Smooth muscle cell (in vitro differentiated cells): ENCODE data around the gene PALD1. TPM values are rescaled to one million over a fixed set of nuclear protein-coding genes. Genes with fewer than 3 reads are reported as not detected.

ENCODE experiments used
- DNase-seq: peaks from one replicate; lab custom pipeline; 2025; ENCODE audit not compliant: unreplicated experiment; lab: John Stamatoyannopoulos, UW
- H2AFZ ChIP-seq: fragments of 200-600 bp; sonication (generic); 2 replicates; pipeline ENCODE4 v1.6.0; 2016; ENCODE audit warnings: antibody characterized with exemption, low read depth, mild to moderate bottlenecking
- H3F3A ChIP-seq: fragments of 200-600 bp; sonication (generic); 2 replicates; pipeline ENCODE4 v1.6.0; 2017; ENCODE audit warnings: antibody characterized with exemption, low read depth
- H3K27ac ChIP-seq: fragments of 200-600 bp; sonication (generic); 2 replicates; pipeline ENCODE4 v1.5.1; 2016; ENCODE audit warnings: low read depth, mild to moderate bottlenecking
- H3K27me3 ChIP-seq: fragments of 200-600 bp; sonication (generic); 2 replicates; pipeline ENCODE4 v1.6.1; 2016; ENCODE audit warnings: low read depth, mild to moderate bottlenecking
- H3K36me3 ChIP-seq: fragments of 200-600 bp; sonication (generic); 2 replicates; pipeline ENCODE4 v1.5.1; 2016; ENCODE audit warnings: low read depth
- H3K4me1 ChIP-seq: fragments of 200-600 bp; sonication (generic); 2 replicates; pipeline ENCODE4 v1.5.1; 2016; ENCODE audit warnings: low read depth
- H3K4me2 ChIP-seq: fragments of 200-600 bp; sonication (generic); 2 replicates; pipeline ENCODE4 v1.6.0; 2016; ENCODE audit warnings: mild to moderate bottlenecking
- H3K4me3 ChIP-seq: fragments of 200-600 bp; sonication (generic); 2 replicates; pipeline ENCODE4 v1.5.1; 2016; ENCODE audit warnings: mild to moderate bottlenecking
- H3K79me2 ChIP-seq: fragments of 200-600 bp; sonication (generic); 2 replicates; pipeline ENCODE4 v1.6.0; 2016; ENCODE audit warnings: low read depth, mild to moderate bottlenecking
- H3K9ac ChIP-seq: fragments of 200-600 bp; sonication (generic); 2 replicates; pipeline ENCODE4 v1.6.0; 2016; ENCODE audit warnings: low read depth
- H3K9me3 ChIP-seq: fragments of 200-600 bp; sonication (generic); replicated peaks from 2 replicates; pipeline ENCODE4 v1.5.1; 2016; ENCODE audit warnings: low read depth
- H4K20me1 ChIP-seq: fragments of 200-600 bp; sonication (generic); 2 replicates; pipeline ENCODE4 v1.6.0; 2016; ENCODE audit warnings: low read depth
- WGBS: methylation state at CpG from one replicate; pipeline ENCODE4 v1.1.7; 2016; ENCODE audit warnings: low lambda C conversion rate; 5-methylcytosine and 5-hydroxymethylcytosine counted together
- polyA plus RNA-seq: library from polyadenylated mRNA; unstranded; fragments of >200 nt; fragmentation: Nextera tagmentation; extraction: Ambion mirVana; gene quantifications from 2 replicates; pipeline ENCODE4 v1.2.1, GENCODE V29; 2016
- total RNA-seq: library from RNA; depleted of rRNA; stranded (reverse); fragments of >200 nt; gene quantifications from 2 replicates; pipeline ENCODE4 v1.2.3, GENCODE V29; 2014
- TF ChIP-seq, protein P1 (sequence below): fragments of 200-600 bp; sonication (generic); IDR thresholded peaks from 2 replicates; pipeline ENCODE4 v1.5.1; 2017; ENCODE audit warnings: borderline replicate concordance, mild to moderate bottlenecking, antibody characterized with exemption; ENCODE audit not compliant: insufficient read depth, poor library complexity, severe bottlenecking

PALD1 gene
- total and polyA plus RNA-seq, 2 experiments from 2014 or later, result 1.4 to 2.2 TPM

DNA sequence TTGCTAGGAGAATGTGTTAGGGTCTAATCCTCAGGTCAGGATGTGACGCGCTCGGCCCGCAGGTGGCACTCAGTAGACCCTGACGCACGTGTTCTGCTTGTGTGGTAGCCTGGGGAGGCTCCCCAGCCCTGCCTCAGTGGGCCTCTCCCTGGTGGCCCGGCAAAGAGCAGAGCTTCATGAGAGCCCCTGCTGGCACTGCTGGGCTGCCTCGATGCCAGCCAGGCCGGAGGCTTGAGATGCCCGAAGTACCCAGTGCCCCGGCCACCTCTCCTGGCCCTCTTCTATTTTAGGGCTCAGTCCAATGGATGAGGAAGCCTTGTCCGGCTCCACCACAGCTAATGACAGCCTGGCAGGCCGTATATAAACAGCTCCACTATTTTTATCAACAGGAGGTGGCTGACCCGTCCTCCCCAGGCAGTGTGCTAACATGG is 82.0 kb downstream of the PALD1 start:
- H4K20me1 ChIP-seq, result no peaks in the 10 kb centered on the region
- 88% methylated on average over 14 of the region's 14 CpGs for WGBS
- H3K9ac ChIP-seq, result no peak overlapping the region
- no peak overlapping the region for H3K4me3 ChIP-seq
- no peak for DNase-seq
- no peaks in the 10 kb centered on the region for H3K9me3 ChIP-seq
- TF ChIP-seq, protein P1, sequence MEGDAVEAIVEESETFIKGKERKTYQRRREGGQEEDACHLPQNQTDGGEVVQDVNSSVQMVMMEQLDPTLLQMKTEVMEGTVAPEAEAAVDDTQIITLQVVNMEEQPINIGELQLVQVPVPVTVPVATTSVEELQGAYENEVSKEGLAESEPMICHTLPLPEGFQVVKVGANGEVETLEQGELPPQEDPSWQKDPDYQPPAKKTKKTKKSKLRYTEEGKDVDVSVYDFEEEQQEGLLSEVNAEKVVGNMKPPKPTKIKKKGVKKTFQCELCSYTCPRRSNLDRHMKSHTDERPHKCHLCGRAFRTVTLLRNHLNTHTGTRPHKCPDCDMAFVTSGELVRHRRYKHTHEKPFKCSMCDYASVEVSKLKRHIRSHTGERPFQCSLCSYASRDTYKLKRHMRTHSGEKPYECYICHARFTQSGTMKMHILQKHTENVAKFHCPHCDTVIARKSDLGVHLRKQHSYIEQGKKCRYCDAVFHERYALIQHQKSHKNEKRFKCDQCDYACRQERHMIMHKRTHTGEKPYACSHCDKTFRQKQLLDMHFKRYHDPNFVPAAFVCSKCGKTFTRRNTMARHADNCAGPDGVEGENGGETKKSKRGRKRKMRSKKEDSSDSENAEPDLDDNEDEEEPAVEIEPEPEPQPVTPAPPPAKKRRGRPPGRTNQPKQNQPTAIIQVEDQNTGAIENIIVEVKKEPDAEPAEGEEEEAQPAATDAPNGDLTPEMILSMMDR, result no peak
- no peaks in the 10 kb centered on the region for H3K27me3 ChIP-seq
- no peak overlapping the region for H2AFZ ChIP-seq
- no peak overlapping the region for H3K27ac ChIP-seq
- H3K4me1 ChIP-seq, result peaks cover 3% of the 10 kb centered on the region
- H3F3A ChIP-seq, result peaks cover 13% of the 10 kb centered on the region
- no peaks in the 10 kb centered on the region for H3K36me3 ChIP-seq
- no peak overlapping the region for H3K4me2 ChIP-seq
- H3K79me2 ChIP-seq, result no peaks in the 10 kb centered on the region

DNA sequence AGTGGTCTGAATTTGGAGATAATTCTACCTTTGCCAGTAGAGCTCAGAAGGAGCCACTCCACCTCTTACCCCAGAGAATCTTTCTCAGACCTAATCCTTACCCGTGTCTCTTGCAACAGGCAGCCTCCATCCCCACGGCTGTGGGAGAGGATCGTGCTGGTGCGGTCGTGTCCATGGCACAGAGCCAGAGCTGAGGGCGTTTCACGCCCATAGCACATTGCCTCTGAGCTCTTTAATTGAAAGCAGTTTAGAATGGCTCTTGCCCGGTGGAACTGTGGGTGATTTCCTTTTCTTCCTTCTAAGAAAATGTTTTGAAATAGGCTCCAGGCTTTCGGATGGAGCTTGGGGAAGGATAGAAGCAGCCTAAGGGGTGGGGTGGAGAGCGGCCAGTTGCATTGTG is 82.5 kb downstream of the PALD1 start:
- TF ChIP-seq, protein P1, result no peak
- Histone ChIP-seq H3K4me3 (no peak overlapping the region), H3K79me2 (no peaks in the 10 kb centered on the region), H2AFZ (no peak overlapping the region), H3F3A (peaks cover 13% of the 10 kb centered on the region), H3K36me3 (no peaks in the 10 kb centered on the region), H3K4me2 (peak overlapping the region; percentile 24), H3K4me1 (peaks cover 3% of the 10 kb centered on the region), H3K27me3 (no peaks in the 10 kb centered on the region), H3K9me3 (no peaks in the 10 kb centered on the region), H3K9ac (no peak overlapping the region), H3K27ac (no peak overlapping the region), H4K20me1 (no peaks in the 10 kb centered on the region)
- 32% methylated on average over 10 of the region's 10 CpGs for WGBS
- peak; percentile 22 for DNase-seq

GRCh38 chr10:70561558-70561957 is 83.0 kb downstream of the PALD1 start:
- peaks cover 13% of the 10 kb centered on the region for H3F3A ChIP-seq
- no peak overlapping the region for H3K4me3 ChIP-seq
- no peak overlapping the region for H2AFZ ChIP-seq
- peak overlapping the region; percentile 24 for H3K4me2 ChIP-seq
- no peaks in the 10 kb centered on the region for H3K79me2 ChIP-seq
- H3K27ac ChIP-seq, result no peak overlapping the region
- no peaks in the 10 kb centered on the region for H3K36me3 ChIP-seq
- H3K9ac ChIP-seq, result no peak overlapping the region
- no peaks in the 10 kb centered on the region for H4K20me1 ChIP-seq
- DNase-seq, result no peak
- TF ChIP-seq, protein P1, result no peak
- no peaks in the 10 kb centered on the region for H3K9me3 ChIP-seq
- H3K27me3 ChIP-seq, result no peaks in the 10 kb centered on the region
- H3K4me1 ChIP-seq, result peaks cover 3% of the 10 kb centered on the region
- WGBS, result 88% methylated on average over 6 of the region's 6 CpGs

GRCh38 chr10:70562036-70562755 is 83.6 kb downstream of the PALD1 start:
- H3K9ac ChIP-seq, result no peak overlapping the region
- no peak overlapping the region for H3K4me2 ChIP-seq
- H3F3A ChIP-seq, result peaks cover 13% of the 10 kb centered on the region
- WGBS, result 91% methylated on average over 15 of the region's 15 CpGs
- H3K36me3 ChIP-seq, result no peaks in the 10 kb centered on the region
- H3K27me3 ChIP-seq, result no peaks in the 10 kb centered on the region
- H4K20me1 ChIP-seq, result no peaks in the 10 kb centered on the region
- no peak overlapping the region for H3K27ac ChIP-seq
- H3K4me3 ChIP-seq, result no peak overlapping the region
- H3K9me3 ChIP-seq, result no peaks in the 10 kb centered on the region
- DNase-seq, result no peak
- TF ChIP-seq, protein P1, result no peak
- peaks cover 3% of the 10 kb centered on the region for H3K4me1 ChIP-seq
- no peak overlapping the region for H2AFZ ChIP-seq
- no peaks in the 10 kb centered on the region for H3K79me2 ChIP-seq
